GM18508 (cell line): ENCODE data around the gene CORO6.

Experiments
- ATAC-seq: cut with Tn5 transposase; IDR thresholded peaks from one replicate; pipeline ENCODE4 v1.9.1; 2021; ENCODE audit warnings: moderate number of reproducible peaks; ENCODE audit not compliant: insufficient read depth, unreplicated experiment

The CORO6 gene

DNA sequence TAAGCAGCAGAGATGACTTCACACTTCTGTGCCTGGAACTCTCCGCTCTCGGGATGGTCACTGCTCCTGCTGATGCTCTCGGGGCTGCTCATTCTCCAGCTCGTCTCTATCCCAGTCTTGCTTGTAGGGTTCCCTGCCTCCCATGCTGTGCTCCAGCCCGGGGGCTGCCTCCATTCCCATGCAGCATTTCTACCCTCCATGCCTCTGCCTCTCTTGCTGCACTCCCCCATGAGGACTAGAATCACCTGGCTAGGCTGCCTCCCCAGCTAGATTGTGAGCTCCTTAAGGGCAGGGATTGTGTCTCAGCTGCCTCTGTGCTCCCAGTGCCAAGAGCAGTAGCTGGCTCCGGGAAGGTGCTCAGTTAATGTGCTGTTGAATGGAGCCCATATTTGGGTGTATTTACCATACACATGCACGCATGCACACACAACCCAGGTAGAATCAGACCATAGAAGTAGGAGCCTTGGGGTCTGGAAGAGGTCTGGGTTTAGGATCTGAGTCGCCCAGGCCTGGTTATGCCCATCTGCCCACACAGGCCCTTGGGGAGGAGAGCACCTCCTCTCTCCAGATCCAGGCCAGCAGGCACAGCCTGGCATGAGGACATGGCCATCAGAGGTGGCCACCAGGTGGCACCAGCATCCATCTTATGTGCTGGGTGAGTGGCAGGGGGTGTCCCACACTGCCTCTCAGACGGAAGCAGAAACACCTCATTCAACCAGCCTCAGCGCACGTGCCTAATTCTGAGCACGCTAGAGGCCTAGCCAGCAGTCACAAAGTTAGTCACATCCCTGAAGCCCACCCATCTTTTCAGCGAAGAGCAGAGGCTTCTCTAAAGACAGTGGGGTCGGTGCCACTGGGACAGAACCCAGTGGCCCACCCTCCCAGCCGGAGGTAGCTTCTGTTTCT is 42.6 kb downstream of the CORO6 start:
- ATAC-seq, result no peak

DNA sequence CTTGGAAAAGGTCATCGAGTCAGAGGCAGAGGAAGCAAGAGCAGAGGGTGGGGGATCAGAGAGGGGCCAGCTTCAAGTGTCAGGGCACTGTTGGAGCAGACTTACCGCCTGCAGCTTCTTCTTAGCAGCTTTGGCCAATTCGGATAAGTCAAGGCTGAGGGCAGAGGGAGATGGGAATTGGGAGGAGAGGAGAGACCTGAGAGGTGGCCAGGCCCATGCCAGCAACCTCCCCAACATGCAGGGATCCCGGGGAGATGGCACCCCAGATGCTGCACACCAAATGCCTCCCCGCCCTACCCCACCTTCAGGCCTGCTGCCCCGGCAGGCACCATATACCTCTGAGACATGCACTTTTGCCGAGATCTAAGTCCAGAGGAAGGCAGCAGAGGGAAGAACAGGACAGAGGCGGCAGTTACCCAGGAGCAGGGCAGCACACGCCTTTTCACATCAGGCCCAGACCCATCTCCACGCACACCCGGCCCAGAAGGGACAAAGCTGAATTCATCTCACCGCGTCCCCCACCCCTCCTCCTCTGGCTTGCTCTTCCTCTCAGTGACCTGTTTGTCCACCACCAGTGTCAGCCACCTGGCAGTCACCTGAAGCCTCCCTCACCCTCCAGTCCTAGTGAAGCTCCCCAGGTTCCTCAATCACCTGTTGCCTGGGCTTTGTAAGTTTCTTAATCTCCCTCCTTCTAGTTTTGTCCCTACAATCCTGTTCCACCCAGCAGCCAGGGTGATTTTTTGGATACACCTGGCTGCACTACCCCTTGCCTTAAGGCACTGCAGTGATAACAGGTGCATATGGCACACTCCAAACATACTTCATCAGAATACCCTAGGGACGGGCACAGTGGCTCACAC is 43.9 kb downstream of the CORO6 start:
- no peak for ATAC-seq

DNA sequence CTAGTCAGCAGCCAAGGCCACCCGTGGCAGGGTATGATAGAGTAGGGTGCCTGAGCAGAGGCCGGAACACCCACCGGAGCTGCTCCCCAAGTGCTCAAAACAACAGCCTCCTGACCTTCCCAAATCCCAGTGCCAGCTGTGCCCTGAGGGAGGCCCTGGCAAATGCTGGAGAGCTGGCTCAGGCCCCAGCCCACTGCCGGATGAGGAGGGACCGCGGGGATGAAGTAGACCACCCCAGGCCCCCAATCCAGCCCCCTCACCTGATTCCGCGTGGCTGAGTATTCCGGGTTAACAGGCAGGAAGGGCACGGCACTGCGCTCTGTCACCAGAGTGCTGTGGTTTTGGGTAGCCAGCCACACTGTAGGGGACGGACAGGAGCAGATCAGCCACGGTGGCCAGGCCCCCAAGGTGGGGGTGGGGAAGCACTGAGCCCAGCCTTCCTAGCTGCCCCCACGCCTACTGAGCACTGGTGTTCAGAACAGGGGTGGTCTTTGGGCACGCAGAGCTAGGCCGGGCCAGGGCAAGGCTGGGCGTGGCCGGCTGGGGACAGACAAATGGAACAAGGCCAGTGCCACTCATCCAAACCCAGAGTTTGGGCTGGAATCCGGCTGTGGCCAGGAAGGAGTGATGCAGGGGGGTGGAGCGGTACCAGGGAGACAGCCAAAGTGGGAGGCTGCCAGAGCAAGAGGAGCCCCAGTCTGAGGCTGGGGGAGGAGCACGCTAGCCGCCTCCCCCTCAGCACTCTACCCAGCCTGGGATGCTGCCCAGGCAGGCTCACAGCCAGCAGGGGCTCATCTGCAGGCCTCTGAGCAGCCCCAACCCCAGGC is 45.1 kb downstream of the CORO6 start:
- no peak for ATAC-seq

DNA sequence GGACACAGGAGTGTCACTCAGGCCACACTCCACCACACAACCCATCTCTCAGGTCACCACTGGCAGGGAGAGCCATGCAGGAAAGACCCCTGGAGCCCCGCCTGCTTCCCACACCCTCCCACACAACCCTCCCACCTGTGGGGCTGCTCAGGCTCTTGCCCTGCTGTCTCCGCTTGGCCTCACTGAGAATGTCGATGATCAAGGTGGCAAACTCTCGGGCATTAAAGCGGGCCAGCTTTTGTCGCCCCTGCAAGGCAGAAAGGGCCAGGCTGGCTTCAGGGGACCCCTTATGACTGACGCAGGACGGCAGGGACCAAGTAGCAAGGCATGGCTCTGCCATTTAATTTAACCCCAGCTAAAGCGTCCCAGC is 45.7 kb downstream of the CORO6 start:
- no peak for ATAC-seq

DNA sequence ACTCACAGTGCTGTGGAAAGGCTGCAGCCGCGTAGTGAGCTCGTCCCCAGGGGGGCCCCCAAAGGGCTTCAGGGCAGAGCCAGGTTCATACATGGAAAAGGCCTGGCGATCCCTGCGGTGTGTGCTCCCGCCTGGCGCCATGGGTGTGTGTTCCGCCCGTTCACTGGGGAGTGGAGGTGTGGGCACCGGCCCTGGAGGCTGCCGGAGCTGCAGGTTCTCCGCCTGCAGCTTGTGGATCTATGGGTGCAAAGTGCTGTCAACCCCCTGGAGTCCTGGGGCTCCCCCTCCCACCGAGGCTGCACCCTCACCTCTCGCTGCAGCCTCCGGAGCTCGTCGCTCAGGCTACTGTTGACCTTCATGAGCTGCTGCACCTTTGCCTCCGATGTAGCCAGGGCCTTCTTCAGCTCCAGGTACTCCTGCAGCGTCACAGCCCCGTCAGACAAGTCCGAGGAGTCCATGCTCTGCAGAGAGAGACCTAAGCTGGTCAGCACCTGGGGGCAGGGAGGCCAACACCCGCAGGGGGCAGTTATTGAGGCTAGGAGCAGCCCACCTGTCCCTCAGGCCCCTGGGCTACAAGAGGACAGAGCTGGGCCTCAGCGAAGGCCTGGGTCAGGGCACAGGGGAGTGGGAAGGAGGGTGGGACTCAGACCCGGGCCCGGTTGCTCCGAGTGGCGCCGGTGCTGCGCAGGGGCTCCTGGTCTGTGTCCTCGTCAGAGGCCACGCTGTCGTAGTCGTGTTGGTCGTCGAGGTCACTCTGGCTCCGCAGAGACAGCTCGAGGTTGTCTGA is 46.3 kb downstream of the CORO6 start:
- ATAC-seq, result no peak

DNA sequence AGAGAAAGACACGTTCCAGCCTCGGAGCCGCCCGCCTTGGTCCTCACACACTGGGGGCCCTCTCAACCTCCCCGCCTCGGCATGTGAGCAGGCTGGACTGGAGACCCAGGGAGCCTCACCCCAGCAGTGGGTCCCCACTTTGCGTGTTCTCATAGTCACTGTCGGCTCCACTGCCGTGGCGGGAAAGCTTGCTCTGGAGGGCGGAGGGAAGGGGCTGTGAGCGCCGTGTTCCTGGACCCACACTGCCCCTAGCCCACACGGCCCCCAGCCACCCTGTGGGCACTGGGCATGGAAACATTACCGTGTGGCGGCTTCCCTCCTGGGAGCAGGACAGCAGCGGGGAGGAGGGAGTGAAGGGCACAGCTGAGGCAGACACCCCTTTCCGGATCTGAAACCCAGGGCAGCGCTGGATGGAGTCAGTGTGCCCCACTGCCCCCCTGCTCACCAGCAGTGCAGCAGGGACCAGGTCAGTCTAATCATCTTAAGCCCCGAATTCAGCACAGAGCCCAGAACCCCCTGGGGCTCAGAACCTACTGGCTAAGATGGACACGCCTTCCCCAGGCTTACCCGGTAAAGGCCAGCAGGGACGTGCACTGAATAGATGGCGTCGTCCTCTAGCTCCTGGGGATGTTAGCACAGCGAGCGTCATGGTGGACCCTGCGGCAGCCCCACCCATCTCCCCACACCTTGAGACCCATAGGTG is 47.0 kb downstream of the CORO6 start:
- ATAC-seq, result no peak

DNA sequence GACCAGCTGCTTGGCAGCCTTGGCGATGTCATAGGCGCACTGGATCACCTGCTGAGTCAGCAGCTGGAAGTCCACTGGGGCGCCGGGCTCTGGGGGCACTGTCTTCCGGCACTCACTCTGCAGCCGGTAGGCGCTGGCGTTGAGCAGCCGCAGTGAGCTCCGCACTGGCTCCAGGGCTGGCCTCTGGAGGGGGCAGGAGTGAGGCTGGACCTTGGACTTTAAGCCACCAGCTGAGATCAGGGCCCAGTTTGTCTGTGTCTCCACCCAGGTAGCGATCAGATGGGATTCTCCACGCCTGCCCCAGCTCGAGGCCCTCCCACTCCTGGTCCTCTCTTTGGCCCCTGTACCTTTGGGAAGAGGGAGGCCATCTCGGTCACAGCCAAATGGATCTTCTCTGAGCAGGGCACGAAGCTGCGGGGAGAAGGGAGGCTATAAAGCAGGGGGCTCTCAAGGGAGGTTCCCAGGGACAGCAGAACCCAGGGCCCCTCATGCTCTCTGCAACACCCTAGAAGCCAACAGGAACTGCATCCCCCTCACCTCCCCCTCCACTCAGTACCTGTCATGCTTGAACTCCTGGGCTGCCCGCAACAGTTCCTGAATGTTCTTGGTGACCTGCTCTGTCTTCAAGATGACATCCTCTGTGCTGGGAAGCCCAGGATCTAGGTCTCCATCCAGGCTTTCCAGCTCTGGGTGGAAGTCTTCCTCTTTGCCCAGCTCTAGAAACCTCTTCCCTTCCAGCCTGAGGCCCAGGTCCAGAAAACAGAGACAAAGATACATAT is 47.8 kb downstream of the CORO6 start:
- no peak for ATAC-seq

DNA sequence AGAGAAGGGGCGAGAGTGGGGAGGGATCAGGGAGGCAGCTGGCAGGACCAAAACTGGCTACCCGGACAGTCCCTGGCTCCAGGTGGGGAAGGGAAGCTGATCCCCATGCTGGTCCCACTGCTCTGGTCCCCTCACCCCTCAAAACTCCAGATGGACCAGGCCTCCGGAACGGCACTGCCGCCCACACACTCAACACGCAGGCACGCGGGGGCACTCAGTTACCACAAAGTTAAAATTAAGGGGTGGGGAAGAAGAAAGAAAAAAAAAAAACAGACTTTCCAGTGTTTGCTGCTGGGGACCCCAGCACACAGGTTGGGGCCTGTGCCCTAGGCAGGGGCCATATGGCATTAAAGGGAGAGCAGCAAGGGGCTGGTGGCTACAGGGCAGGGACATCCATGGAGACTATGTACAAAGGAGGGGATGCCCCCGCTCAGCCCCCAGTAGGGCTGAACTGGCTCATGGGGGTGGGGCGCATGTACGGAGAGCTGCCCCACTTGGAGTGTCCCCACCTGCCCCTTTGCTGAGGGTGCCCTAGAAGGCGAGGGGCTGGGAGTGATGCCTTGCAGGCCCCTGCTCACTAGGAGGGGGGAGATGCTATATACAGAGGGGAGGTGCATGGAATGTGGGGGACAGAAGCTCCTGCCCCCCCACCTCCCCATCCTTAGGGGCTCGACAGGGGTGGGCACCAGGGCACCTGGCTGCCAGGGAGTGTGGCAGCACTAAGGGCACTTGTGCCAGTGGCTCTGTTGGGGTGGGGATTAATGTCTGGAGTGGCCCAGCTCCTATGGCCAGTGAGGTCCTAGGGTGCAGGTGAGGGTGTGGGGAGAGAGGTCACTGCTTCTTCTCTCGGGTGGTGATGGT is 48.6 kb downstream of the CORO6 start:
- ATAC-seq, result no peak

DNA sequence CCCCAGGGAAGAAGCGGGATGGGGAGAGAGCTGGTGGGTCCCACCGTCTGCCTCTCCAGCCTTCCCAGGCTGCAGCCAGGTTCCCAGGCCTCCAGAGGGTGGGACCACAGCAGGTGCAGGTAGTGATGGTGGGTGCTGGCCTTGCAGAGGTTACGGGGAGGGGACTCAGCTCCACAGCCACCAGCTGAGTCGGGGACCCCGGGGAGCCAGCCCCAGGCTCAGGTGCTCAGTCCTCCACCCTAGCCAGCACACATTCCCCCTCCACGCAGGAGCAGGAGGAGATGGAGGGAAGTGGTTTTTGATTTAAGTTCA is 49.2 kb downstream of the CORO6 start:
- no peak for ATAC-seq

DNA sequence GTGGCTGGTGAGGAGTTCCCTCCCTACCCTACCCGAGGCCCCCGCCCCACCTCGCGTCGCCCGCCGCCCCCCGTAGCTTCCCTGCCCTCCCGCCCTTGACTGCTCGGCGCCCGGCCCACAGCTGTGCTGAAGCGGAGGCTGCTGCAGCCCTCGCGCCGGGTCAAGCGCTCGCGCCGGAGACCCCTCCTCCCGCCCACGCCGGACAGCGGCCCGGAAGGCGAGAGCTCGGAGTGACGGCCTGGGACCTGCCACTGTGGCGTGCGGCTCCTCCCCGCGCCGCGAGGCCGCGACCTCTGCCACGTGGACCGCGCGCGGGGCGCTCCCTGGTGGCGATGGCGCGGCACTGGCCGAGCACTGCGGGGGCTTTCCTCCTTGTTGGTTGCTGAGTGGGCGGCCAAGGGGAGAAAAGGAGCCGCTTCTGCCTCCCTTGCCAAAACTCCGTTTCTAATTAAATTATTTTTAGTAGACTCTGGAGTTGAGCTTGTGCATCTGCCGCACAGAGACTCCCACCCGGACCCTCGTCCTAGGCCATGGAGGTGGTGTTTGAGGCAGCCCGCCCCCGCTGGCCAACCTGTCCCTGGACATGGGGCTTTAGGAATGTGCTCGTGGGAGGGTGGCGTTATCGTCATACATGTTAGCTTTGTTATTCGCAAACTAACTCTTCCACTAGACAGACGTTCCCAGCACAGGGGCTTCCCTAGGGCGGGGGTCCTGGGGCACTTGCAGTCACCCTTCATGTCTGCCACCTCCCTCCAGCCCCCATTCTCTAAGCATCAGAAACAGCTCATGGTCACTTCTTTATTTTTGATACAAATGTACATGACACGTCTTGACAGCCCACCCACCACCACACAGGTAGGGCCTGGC is 49.8 kb downstream of the CORO6 start:
- ATAC-seq, result no peak

DNA sequence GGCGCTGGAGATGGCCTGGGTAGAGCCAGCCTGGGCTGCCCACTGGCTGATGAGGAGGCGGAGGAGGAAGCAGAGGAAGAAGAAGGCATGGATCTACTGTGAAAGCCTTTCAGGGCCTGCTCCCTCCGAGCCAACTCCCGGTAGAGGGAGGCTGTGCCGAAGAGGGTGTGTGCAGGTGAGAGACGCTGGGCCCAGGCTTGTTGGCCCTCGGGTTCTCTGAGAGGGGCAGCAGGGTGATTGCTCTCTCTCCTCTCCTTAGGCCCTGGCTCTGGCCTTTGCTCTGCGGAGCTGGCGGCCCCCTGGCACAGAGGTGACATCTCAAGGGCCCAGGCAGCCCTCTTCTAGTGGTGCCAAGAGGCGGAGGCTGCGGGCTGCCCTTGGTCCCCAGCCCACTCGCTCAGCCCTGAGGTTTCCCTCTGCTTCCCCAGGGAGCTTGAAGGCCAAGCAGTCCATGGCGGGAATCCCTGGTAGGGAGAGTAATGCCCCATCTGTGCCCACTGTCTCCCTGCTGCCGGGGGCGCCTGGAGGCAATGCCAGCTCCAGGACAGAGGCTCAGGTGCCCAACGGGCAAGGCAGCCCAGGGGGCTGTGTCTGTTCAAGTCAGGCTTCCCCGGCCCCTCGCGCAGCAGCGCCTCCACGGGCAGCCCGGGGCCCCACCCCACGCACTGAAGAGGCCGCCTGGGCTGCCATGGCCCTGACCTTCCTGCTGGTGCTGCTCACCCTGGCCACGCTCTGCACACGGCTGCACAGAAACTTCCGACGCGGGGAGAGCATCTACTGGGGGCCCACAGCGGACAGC is 50.6 kb downstream of the CORO6 start:
- ATAC-seq, result no peak

DNA sequence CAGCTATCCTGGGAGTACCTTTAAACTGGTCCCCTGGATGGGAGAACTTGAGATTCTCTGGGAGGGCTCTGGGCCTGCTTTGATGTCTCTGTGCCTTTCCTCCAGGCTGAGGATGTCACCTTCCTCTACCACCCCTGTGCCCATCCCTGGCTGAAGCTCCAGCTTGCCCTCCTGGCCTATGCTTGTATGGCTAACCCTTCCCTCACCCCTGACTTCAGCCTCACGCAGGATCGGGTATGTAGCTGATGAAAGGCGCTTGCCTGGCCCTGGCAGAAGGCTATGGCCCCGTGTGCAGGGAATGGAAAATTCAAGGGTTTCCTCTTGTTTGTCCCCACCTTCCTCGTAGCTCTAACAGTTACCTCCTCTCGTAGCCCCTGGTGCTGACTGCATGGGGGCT is 51.2 kb downstream of the CORO6 start:
- no peak for ATAC-seq

DNA sequence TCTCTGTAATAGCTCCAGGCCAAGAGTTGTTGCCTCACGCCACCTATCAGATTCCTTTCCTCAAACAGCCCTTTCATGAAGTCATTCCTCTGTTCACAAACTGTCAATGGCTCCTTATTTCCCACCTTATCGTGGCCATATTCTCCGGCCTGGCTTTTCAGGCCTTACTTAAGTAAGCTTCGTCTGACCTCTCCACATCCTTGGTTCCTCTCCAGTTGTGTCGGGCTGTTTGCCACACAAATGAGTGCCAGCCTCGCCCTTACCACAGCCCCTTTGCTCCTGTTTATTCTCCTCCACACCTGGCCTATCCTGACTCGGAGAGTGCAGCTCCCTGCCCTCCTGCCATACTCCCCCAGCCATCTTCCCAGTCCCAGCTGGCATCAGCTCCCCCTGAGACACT is 52.2 kb downstream of the CORO6 start:
- no peak for ATAC-seq

DNA sequence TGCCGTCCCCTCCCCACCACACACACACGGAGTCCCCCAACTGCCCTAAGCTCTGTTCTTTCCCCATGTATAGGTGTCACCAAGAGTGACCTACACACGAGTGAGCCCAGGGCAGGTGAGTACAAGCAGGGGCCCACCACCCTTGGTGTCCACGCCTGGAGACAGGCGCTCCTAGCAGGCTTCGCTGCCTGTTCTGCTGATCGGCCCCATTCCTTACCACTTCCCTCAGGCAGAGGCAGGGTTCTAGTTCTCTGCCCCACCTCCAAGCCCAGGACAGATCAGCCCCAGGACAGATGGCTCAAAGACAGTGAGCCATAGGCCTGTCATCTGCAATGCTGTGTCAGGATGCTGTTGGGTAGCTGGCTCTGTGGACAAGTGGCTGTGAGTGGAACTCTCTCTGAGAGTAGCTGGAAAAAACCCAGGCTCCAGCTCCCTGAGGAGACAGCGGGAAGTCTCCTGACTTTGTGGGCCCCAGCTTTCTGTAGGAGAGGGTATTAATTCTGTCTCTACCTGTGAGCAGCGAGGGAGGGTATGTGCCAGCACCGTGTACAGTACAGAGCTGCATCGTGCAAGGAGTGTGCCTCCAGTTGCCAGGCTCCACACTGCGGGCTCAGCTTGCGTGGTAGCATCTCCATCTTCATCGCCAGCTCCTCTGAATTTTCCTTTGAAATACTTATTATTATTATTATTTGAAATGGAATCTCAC is 53.3 kb downstream of the CORO6 start:
- no peak for ATAC-seq
